Hematopoietic multipotent progenitor cell treated with erythropoietin and hydrocortisone succinate and interleukin-3 and kit ligand, for 6 days (in vitro differentiated cells): Measurements from ENCODE around the gene SNX13.
"Not testable (repeated sequence)": the region's sequence is repeated elsewhere in the genome, so short reads cannot be mapped to it uniquely, and the experiment has no call there.

Source experiments
- DNase-seq: peaks from one replicate; pipeline ENCODE4 v3.0.0-alpha.2; 2015

The SNX13 gene

DNA sequence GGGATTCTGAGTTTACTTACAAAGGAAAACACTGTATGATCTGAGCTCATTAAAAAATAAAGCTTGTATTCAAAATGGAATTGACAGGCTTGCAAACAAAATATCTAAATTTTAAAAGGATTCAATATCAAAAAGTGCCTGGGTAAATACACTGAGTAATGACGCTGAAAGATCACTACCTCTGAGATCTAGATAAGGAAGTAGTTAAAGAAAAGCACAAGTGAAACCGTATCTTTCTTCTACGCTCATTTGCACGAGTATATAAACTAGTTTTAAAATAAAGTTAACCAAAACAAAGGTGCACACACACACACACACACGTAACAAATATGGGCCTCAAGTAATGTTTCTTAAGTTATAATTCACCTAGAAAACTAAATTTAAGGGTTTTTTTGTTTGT is 93.4 kb downstream of the SNX13 start:
- no peak for DNase-seq

DNA sequence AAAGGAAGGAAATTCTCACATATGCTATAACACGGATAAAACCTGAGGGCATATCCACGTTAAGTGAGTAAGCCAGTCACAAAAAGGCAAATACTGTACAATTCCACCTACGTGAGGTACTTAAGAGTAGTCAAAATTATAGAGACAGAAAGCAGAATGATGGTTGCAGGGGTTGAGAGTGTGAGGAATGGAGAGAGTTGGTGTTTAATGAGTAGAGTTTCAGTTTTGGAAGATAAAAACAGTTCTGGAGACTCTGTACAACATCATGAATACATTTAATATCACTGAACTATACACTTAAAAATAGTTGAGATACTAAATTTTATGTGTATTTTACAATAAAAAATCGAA is 95.1 kb downstream of the SNX13 start:
- no peak for DNase-seq

DNA sequence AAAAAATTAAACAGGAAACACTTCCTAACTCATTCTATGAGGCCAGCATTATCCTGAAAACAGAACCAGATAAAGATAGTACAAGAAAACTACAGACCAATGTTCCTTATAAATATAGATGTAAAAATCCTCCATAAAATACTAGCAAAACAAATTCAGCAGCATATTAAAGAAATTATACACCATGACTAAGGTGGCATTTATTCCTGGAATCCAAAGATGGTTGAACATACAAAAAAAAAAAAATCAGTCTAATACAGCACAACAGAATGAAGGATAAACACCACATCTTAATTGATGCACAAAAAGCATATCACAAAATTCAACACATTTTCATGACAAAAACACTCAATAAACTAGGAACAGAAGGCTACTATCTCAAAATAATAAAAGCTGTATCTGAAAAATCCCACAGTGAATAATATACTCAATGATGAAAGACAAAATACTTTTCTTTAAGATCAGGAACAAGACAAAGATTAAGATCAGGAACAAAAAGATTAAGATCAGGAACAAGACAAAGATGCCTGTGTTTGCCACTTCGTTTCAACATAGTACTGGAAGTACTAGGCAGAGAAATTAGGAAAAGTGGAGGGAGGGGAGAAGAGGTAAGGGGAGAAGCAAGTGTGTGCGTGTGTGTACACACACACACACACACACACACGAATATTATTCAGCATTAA is 95.6 kb downstream of the SNX13 start:
- no peak for DNase-seq

DNA sequence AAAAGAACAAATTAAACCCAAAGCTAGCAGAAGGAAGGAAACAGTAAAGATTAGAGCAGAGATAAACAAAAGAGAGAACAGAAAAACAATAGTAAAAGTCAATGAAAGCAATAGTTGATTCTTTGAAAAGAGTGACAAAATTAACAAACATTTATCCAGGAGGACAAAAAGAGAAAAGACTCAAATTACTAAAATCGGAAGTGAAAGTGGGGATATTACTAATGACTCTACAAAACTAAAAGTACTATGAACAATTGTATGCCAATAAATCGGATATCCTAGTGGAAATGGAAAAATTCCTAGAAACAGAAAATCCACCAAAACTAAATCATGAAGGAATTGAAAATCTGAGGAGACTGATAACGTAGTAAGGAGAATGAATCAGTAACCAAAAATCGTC is 96.3 kb downstream of the SNX13 start:
- no peak for DNase-seq

DNA sequence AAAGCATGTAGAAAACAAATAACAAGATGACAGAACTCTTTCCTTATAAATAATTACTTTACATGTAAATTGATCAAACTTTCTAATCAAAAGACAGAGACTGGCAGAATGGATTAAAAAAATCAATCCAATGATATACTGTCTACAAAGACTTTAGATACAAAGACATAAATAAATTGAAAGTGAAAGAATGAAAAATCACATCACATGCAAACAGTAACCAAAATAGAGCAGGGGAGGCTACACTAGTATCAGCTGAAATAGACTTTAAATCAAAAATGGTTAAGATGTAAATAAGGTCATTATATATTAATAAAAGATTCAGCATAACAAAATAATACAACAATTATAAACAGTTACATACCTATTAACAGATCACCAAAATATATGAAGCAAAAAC is 97.3 kb downstream of the SNX13 start:
- no peak for DNase-seq

DNA sequence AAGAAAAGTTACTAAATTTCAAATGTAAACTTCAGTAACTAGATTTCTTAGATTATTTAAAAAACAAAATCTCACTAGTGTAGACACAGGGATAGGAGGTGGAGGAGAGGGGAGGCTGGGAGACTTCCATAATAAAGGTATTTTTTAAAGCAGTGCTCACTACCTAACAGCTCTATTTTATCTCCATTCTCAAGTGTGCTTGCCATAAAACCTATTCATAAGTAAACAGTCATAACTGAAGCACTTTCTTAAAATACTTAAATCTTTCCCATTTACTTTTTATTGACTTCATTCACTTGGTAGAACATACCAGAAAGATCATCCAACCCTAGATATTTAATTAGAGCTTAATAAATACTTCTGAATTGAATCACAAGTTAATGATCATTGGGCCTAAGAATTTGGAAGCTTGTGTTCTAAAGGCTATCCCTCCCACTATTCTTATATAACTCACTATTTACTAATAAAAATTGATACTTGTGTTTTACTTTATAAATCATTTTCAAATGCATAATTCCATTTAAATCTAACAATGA is 107.4 kb downstream of the SNX13 start:
- DNase-seq, result no peak

DNA sequence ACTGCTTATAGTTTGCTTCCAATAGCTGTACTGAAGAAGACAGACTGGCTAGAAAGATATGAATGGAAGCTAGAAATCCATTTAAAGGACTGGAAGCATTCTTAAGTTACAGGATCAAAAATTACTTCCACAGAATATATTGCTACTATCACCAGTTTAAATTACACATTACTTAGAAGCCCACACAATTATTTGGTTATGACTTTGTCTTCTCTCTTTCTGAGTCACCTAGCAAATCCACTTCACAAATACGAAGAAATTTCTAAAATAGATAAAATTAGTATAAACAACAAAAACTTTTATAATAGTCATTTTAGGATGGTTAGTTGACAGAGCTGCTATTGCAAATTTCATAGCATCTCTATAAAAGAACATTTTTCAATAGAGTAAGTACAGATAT is 108.1 kb downstream of the SNX13 start:
- no peak for DNase-seq

DNA sequence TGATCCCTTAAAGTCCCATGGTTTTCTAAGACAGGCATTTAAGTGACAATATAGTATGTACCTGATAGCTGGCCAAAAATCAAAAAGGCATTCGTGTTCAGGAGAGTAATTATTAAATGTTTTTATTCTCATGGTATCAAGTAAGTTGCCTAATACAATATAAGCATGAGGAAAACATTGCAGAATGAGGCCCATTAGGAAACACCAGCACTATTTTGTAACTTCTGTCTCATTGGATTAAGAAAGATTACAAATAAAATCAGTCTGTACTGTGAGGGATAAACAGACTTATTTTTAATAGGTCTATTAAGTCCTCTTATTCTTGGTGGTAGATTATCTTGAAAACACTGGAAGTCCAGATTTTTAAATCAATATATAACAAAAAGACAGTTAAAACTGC is 110.1 kb downstream of the SNX13 start:
- peak; percentile 21 for DNase-seq

DNA sequence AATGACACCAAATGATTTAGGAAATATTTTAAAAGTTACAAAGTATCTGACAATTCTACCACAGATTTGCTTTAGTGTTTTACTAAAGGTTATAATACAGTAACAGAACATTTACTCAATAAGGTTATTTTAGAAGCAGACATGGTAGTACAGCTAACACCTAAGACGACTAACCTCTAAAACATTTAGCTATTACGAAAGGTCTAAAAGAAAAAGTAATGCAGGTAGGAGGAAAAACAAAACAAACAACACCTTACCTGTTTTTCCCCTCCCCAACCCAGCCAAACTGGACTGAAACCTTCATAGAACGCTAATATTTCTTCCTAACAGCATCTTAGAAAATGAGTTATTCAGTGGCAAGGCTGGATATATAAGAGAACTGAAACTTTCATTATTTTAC is 111.3 kb downstream of the SNX13 start:
- DNase-seq, result no peak

DNA sequence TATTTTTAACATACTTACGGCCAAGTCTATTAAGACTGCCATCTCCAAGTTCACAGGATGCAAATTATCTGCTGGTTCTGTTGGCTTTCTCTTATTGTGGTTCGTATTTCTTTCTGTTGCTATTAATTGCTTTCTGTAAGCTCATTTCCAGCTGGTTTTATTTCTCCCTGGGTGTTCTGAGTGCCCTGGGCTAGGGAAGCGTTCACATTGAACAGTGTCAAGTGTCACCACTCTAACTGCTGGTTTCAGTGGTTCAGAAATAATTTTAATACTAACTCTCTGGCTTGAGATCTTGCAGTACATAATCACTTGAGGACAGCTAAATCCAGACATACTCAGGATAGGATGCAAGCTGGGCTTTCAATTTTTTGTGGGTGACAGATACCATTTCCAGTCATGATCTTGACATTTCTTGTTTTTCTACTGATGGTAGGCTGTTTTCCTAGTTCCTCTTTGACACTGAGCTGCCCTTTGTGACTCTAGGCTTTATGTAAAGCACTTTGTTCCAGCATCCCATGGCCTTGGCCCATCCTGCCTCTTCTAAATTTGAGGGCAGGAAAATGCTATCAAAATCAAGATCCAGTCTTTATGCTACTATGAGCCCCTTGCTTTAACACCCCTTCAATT is 117.6 kb downstream of the SNX13 start:
- no peak for DNase-seq

DNA sequence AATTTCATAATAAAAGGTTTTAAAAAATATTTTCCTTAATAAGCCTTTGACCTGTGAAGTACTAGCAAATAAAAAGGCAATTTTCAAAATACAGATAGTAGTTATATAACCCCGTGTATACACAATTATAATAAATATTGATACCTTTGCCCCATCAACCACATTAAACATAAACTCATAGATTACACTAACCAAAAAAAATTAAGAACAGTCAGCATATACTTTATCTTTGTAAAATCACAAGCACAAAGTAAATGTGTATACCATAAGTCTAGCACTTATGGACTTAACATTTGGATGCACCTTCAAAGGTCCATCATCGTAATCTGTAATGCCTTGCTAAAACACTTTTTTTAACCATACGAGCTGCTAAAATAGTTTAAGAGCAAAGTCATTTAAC is 123.4 kb downstream of the SNX13 start:
- DNase-seq, result no peak

DNA sequence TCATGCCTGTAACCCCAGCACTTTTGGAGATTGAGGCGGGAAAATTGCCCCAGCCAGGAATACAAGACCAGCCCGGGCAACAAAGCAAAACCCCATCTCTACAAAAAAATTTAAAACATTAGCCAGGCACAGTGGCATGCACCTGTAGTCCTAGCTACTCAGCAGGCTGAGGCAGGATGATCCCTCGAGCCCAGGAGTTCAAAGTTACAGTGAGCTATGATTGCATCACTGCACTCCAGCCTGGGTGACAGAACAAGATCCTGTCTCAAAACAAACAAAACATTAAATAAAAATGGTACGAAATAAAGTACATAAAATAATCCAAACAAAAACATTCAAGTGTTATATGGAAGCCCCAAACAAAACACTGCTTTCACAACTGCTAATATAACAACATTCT is 125.0 kb downstream of the SNX13 start:
- no peak for DNase-seq

DNA sequence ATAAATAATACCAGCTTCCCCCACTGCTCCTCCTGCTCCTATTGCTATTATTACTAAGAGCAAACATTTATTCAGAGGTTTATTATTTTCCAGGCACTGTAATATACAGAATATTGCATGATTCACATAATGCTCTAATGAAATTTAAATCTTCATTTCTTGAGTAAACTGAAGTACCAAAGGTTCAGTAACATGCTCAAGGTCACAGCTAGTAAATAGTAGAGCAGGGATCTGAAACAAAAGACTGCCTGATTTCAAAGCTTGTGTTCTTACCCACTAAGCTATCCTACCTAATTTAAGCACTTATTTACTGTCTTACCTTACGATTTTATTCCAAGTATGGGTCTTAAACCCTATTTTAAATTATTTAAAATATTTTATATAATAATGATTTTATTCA is 126.2 kb downstream of the SNX13 start:
- DNase-seq, result no peak

DNA sequence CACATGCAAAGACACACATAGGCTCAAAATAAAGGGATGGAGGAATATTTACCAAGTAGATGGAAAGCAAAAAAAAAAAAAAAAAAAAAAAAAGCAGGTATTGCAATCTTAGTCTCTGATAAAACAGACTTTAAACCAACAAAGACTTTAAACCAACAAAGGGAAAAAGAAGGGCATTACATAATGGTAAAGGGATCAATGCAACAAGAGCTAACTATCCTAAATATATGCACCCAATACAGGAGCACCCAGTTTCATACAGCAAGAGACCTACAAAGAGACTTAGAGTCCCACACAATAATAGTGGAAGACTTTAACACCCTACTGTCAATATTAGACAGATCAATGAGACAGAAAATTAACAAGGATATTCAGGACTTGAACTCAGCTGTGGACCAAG is 131.1 kb downstream of the SNX13 start:
- DNase-seq, result not testable (repeated sequence)

DNA sequence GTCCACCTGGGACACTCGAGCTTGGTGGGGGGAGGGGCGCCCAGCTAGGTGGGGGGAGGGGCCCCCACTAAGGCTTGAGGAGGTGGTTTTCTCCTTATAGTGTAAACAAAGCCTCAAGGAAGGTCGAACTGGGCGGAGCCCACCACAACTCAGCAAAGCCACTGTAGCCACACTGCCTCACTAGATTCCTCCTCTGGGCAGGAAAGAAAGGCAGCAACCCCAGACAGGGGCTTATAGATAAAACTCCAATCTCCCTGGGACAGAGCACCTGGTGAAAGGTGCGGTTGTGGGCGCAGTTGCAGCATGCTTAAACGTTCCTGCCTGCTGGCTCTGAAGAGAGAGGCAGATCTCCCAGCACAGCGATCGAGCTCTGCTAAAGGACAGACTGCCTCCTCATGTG is 133.1 kb downstream of the SNX13 start:
- peak; percentile 48 for DNase-seq

DNA sequence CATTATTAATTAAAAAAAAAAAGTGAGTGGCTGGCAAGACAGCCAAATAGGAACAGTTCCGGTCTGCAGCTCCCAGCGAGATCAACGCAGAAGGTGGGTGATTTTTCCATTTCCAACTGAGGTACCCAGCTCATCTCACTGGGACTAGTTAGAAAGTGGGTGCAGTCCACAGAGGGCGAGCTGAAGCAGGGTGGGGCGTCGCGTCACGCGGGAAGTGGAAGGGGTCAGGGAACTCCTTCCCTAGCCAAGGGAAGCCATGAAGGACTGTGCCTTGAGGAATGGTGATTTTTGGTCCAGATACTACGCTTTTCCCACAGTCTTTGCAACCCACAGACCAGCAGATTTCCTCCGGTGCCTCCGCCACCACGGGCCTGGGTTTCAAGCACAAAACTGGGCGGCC is 133.7 kb downstream of the SNX13 start:
- DNase-seq, result no peak

DNA sequence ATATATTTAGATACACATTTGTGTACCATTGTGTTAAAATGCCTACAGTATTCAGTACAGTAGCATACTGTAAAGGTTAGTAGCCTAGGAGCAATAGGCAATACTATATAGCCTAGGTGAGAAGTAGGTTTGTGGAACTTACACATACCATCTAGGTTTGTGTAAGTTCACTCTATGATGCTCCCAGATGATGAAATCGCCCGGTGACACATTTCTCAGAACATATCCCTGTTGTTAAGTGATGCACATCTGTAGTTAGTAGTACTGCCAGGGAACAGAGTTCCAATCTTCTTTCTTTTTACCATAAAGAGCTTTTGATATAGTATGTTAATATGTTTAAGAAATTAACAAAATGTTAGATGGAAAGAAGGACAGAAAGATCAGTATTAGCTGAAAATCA is 138.2 kb downstream of the SNX13 start:
- DNase-seq, result no peak

DNA sequence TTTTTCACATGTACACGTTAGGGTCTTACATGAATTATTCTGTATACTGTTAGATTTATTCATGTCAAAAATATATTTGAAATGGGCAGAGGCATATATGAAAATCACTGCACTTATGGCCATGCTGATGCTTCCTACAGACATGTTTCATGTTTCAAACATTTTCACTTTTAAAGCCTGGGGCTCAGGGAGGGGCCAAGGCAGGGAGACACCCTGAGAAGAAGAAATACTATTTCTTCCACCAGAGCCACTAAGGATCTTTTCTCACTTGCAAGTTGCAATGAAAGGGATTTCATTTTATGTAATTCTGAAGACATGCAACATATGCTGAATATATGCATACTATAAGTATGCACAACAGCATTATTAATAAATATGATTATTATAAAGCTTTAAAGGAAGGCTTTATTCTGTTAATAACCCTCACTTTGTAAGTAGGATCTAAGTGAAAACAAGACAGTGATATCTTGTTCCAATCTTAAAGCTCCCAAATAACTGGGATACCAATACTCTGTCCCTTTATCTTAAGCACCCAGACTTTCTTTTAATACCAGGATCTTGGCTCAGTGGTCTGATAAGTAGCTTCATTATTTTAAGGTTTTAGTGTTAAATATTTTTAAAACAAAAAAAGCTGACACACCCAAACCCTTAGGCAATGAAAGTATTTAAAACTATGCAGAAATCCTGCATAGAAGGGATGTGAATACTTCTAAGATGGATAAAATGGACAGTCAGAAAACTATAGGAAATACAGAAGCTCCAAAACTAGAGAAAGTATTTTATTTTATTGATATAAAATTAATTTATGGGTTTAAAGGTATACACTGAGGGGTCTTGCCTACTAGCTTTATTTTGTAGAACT is 148.0 kb downstream of the SNX13 start:
- peak; percentile 27 for DNase-seq

DNA sequence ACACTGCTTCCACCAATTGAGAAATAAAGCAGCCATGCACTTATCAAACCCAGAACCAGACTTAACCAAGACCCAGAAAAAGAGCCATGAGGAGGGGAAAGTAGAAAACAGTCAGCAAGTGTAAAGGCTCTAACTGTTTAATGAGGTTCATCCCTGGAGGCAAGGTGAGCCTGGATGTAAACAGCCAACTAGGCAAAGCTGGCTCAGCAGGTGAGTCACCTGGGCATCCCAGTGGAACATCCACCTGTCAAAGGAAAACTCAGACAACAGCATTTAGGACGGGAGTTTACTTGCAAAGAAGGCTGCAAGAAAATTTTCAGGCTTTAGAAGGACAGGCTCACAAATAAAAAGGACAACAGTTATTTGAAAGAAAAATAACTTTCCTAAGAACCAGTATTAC is 153.0 kb downstream of the SNX13 start:
- DNase-seq, result no peak

DNA sequence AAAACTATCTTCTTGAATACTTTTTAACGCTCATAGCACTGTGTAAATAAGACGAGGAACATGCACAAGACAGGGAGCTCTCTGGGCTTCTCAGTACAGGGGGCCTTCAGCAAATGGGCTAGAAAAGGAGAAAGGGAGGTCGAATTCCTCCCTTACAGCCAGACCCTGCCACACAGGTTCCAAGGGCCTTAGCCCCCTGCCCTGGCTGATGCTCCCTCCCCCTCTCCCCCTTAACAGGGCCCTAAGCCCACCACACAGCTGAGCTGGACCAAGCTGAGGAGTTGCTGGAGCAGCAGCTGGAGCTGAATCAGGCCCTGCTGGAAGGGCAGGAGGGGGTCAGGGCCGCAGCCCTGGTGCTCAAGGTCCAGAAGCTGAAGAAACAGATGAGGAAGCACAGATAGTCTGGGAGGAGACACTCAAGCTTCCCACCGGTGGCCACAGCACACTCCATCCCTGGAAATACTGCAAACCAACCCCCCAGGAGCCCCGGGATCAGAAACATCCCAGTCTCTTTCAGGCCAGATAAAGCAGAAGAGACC is 153.9 kb downstream of the SNX13 start:
- DNase-seq, result no peak

DNA sequence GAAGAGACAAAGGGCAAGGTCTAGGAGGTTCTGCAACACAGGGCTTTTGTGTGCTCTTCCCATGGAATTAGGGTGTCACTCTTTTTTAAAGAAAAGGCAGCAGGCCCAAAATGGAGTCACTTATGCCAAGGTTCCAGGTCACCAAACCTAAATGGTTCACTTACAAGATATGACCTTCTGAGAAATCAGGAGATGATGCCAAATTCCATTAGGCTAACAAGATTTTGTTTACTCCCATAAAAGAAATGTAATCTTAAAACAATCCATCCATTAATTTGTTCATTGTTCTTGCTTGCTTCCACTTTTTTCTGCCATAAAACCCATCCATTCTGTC is 158.1 kb downstream of the SNX13 start:
- no peak for DNase-seq

DNA sequence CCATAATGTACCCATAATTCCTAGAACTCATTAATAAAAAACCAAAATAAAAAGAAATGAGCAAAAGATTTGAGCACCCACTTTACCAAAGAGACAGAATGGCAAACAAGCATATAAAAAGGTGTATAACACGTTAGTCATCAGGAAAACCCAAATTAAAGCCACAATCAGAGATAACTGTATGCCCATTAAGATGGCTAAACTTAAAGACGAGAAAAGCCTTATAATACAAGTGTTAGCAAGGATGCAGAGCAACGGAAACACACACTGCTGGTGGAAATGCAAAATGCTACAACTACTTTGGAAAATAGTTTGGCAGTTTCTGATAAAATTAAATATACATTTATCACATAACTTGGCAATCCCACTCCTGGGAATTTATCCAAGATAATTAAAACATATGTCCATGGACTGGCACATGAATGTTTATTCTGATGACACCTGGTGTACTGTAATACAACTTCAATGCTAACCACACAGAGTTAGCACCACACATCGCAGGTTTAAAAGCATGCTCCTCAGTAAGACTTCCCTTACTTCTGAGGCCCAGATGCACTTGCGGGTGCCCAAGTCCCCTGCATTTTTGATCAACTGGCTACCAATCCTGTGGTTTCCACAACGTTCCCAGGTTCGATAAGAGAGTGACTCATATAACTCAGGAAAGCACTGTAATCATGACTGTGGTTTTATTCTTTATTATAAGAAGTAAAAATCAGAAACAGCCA is 158.6 kb downstream of the SNX13 start:
- DNase-seq, result peak; percentile 51

DNA sequence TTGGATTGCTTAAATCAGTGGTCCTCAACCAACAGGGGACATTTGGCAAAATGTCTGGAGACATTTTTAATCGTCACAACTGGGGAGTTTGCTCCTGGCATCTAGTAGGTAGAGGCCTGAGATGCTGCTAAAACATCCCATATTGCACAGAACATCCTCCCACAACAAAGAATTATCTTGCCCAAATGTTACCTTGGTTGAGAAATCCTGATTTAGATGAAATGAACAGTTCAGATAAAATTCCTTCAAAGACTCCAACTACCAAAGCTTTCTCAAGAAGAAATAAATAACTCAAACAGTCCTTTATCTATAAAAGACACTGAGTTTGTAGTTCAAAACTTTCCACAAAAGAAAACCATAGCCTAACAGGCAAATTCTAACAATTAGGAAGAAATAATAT is 160.9 kb downstream of the SNX13 start:
- DNase-seq, result no peak
